ENCODE results near the gene MT2A. TPM values are rescaled to one million over a fixed set of nuclear protein-coding genes. Genes with fewer than 3 reads are reported as not detected.
A peak's percentile ranks its signal among the peaks of the same experiment; 100 is the strongest.

MT2A gene
- total and polyA plus RNA-seq, 2 donors from 2014 or later = 315 to 507 TPM

GRCh38 chr16:56588781-56589140, 19.6 kb upstream of the MT2A start:
- Histone ChIP-seq H3K36me3 (ENCODE audit: control insufficient read depth in 2 of 3, insufficient read depth in 3 of 3, low read length in 3 of 3) (no peaks in the 10 kb centered on the region), H3K4me3 (ENCODE audit: low read length in 3 of 3) (peak overlapping the region in 2 of 3 donors; percentile 19 to 49), H3K9me3 (ENCODE audit: control insufficient read depth in 2 of 3, insufficient read depth in 1 of 3, low read length in 3 of 3) (no peaks in the 10 kb centered on the region), H3K4me1 (ENCODE audit: control insufficient read depth in 2 of 3, insufficient read depth in 2 of 3, low read depth in 1 of 3, low read length in 3 of 3) (peaks cover 0 to 6% (median 0%) of the 10 kb centered on the region in 3 donors), H3K27ac (ENCODE audit: low read depth in 2 of 2, low read length in 2 of 2) (no peak overlapping the region), H3K27me3 (ENCODE audit: control insufficient read depth, insufficient read depth, low read length) (peaks cover 7% of the 10 kb centered on the region), H3K9ac (ENCODE audit: low read length in 3 of 3) (no peak overlapping the region)
- intact Hi-C loops (cut with DNase I) = no loop called here
- no peak for TF ChIP-seq CTCF (IDR thresholded peaks at IDR 0.05; ENCODE audit: borderline replicate concordance, extremely low read depth, insufficient read depth)
- no peak for FAIRE-seq
- no peak for DNase-seq

GRCh38 chr16:56589141-56590039, 19.0 kb upstream of the MT2A start, which contains the start of gene MT3:
MT3 (plus strand) TSS chr16:56589528; CDS start chr16:56589591, 63 bp downstream.
- Histone ChIP-seq H3K9ac (ENCODE audit: low read length in 3 of 3) (no peak within 1 kb of the TSS), H3K27me3 (ENCODE audit: control insufficient read depth, insufficient read depth, low read length) (peaks cover 7% of the 10 kb centered on the region), H3K27ac (ENCODE audit: low read depth in 2 of 2, low read length in 2 of 2) (no peak within 1 kb of the TSS), H3K4me1 (ENCODE audit: control insufficient read depth in 2 of 3, insufficient read depth in 2 of 3, low read depth in 1 of 3, low read length in 3 of 3) (peaks cover 0 to 6% (median 0%) of the 10 kb centered on the region in 3 donors), H3K9me3 (ENCODE audit: control insufficient read depth in 2 of 3, insufficient read depth in 1 of 3, low read length in 3 of 3) (no peaks in the 10 kb centered on the region), H3K4me3 (ENCODE audit: low read length in 3 of 3) (peak within 1 kb of the TSS in 2 of 3 donors; percentile 19 to 49), H3K36me3 (ENCODE audit: control insufficient read depth in 2 of 3, insufficient read depth in 3 of 3, low read length in 3 of 3) (no peaks in the 10 kb centered on the region)
- intact Hi-C loops (cut with DNase I) = no loop called here
- DNase-seq = peak in 4 of 5 donors; percentile 56 to 75 (median 62)
- no peak for TF ChIP-seq CTCF (IDR thresholded peaks at IDR 0.05; ENCODE audit: borderline replicate concordance, extremely low read depth, insufficient read depth)
- no peak for FAIRE-seq

DNA sequence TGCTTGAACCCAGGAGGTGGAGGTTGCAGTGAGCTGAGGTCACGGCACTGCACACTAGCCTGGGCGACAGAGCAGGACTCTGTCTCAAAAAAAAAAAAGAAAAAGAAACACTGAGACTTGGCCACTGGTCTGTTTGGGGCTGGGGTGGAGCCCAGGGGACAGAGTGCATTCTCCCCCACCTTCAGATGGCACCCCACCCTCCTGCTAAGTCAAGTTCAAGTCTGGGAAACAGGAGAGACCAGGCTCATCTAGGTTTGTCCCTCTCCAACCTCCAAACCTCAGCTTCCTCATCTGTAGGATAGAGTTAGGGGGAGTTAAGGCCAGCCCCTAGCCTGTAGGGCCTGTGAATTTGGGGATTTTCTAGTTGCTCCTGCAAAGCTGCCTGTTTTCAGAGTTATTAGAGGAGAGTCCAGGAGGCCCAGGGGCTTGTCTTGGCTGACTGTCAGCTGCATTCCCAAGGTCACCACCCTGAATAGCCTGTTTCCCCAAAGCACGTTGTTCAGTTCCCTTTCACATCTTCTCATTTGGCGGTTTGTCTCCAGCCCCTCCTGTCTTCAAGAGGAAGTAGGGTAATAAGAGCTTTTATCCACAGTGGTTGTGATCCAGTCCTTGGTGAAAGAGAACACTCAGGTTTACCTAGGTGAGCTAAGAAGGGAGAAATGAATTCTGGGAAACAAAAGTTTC, 16.9 kb upstream of the MT2A start:
- Histone ChIP-seq H3K4me1 (ENCODE audit: control insufficient read depth in 2 of 3, insufficient read depth in 2 of 3, low read depth in 1 of 3, low read length in 3 of 3) (peaks cover 0 to 6% (median 0%) of the 10 kb centered on the region in 3 donors), H3K27me3 (ENCODE audit: control insufficient read depth, insufficient read depth, low read length) (peaks cover 7% of the 10 kb centered on the region), H3K9ac (ENCODE audit: low read length in 3 of 3) (no peak overlapping the region), H3K27ac (ENCODE audit: low read depth in 2 of 2, low read length in 2 of 2) (no peak overlapping the region), H3K36me3 (ENCODE audit: control insufficient read depth in 2 of 3, insufficient read depth in 3 of 3, low read length in 3 of 3) (no peaks in the 10 kb centered on the region), H3K9me3 (ENCODE audit: control insufficient read depth in 2 of 3, insufficient read depth in 1 of 3, low read length in 3 of 3) (no peaks in the 10 kb centered on the region), H3K4me3 (ENCODE audit: low read length in 3 of 3) (no peak overlapping the region)
- peak in 1 of 5 donors; percentile 22 for DNase-seq
- no peak for TF ChIP-seq CTCF (IDR thresholded peaks at IDR 0.05; ENCODE audit: borderline replicate concordance, extremely low read depth, insufficient read depth)
- intact Hi-C loops (cut with DNase I) = no loop called here
- no peak for FAIRE-seq

Data from kidney (tissue), 14 donors.